ENCODE measurements around the gene CRTAP.
"Not testable (repeated sequence)": the region's sequence is repeated elsewhere in the genome, so short reads cannot be mapped to it uniquely, and the experiment has no call there.

CRTAP gene

GRCh38 chr3:33113772-33114621 is at the start of gene CRTAP:
CRTAP (plus strand) TSS chr3:33114014; CDS start chr3:33114078, 64 bp downstream.
- DNase-seq (ENCODE audit: low spot score): peak; percentile 83

GRCh38 chr3:33064929-33065328 is 48.9 kb upstream of the CRTAP start:
- DNase-seq (ENCODE audit: low spot score): peak; percentile 36

GRCh38 chr3:33067484-33067883 is 46.3 kb upstream of the CRTAP start:
- DNase-seq (ENCODE audit: low spot score): no peak

GRCh38 chr3:33069862-33070261 is 44.0 kb upstream of the CRTAP start:
- DNase-seq (ENCODE audit: low spot score): not testable (repeated sequence)

- no peak for DNase-seq (ENCODE audit: low spot score)
Measured at GRCh38 chr3:33071181-33071580, 42.6 kb upstream of the CRTAP start.

- DNase-seq (ENCODE audit: low spot score): no peak
Measured at GRCh38 chr3:33071946-33072345, 41.9 kb upstream of the CRTAP start.

GRCh38 chr3:33074217-33075067 is 39.4 kb upstream of the CRTAP start:
- peak; percentile 78 for DNase-seq (ENCODE audit: low spot score)

GRCh38 chr3:33075995-33076394 is 37.8 kb upstream of the CRTAP start:
- no peak for DNase-seq (ENCODE audit: low spot score)

- no peak for DNase-seq (ENCODE audit: low spot score)
Measured at GRCh38 chr3:33076952-33077351, 36.9 kb upstream of the CRTAP start.

GRCh38 chr3:33077976-33078375 is 35.8 kb upstream of the CRTAP start:
- DNase-seq (ENCODE audit: low spot score): no peak

- not testable (repeated sequence) for DNase-seq (ENCODE audit: low spot score)
Measured at GRCh38 chr3:33079813-33080212, 34.0 kb upstream of the CRTAP start.

GRCh38 chr3:33081812-33082211 is 32.0 kb upstream of the CRTAP start:
- no peak for DNase-seq (ENCODE audit: low spot score)

- DNase-seq (ENCODE audit: low spot score): no peak
Measured at GRCh38 chr3:33083958-33084357, 29.9 kb upstream of the CRTAP start.

- DNase-seq (ENCODE audit: low spot score): no peak
Measured at GRCh38 chr3:33088691-33089090, 25.1 kb upstream of the CRTAP start.

- peak; percentile 50 for DNase-seq (ENCODE audit: low spot score)
Measured at GRCh38 chr3:33089515-33089914, 24.3 kb upstream of the CRTAP start.

- no peak for DNase-seq (ENCODE audit: low spot score)
Measured at GRCh38 chr3:33091746-33092145, 22.1 kb upstream of the CRTAP start.

GRCh38 chr3:33092496-33093254 is 21.1 kb upstream of the CRTAP start:
- DNase-seq (ENCODE audit: low spot score): no peak

GRCh38 chr3:33093847-33094246 is 20.0 kb upstream of the CRTAP start:
- DNase-seq (ENCODE audit: low spot score): no peak

- DNase-seq (ENCODE audit: low spot score): no peak
Measured at GRCh38 chr3:33095436-33095835, 18.4 kb upstream of the CRTAP start.

GRCh38 chr3:33096093-33096868 is 17.5 kb upstream of the CRTAP start:
- DNase-seq (ENCODE audit: low spot score): peak; percentile 51

- DNase-seq (ENCODE audit: low spot score): no peak
Measured at GRCh38 chr3:33099109-33099645, 14.6 kb upstream of the CRTAP start.

Measured in NAMALWA (cell line).